Measurements from ENCODE around the gene TFAP2A.

DNA sequence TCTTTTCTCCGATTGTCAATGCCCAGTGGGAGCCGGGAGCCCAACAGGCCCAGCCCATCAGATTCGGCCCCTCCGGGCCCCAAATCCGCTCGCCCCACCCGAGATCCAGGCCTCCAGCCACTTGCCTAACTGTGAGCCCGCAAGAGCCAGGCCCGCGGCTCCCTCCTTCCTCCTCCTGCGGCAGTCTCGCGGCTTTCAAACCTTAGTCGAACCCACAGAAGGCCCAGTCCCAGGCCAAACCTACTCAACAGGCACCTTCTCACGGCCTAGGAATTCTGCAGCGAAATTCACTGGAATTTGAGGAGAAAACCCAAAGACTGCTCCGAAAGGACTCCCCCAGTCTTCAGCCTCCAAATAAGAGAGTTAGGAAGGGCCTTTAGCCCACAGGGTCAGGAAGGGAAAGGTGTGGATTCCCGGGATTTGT, 2.8 kb upstream of the TFAP2A start:
- TF ChIP-seq, protein P1, sequence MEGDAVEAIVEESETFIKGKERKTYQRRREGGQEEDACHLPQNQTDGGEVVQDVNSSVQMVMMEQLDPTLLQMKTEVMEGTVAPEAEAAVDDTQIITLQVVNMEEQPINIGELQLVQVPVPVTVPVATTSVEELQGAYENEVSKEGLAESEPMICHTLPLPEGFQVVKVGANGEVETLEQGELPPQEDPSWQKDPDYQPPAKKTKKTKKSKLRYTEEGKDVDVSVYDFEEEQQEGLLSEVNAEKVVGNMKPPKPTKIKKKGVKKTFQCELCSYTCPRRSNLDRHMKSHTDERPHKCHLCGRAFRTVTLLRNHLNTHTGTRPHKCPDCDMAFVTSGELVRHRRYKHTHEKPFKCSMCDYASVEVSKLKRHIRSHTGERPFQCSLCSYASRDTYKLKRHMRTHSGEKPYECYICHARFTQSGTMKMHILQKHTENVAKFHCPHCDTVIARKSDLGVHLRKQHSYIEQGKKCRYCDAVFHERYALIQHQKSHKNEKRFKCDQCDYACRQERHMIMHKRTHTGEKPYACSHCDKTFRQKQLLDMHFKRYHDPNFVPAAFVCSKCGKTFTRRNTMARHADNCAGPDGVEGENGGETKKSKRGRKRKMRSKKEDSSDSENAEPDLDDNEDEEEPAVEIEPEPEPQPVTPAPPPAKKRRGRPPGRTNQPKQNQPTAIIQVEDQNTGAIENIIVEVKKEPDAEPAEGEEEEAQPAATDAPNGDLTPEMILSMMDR (conservative IDR thresholded peaks at IDR 0.05; ENCODE audit: low read length) = no peak
- TF ChIP-seq EZH2phosphoT487 (IDR thresholded peaks at IDR 0.05; ENCODE audit: borderline replicate concordance) = no peak

All from Loucy (cell line).